ENCODE measurements around the gene PIP. TPM values are rescaled to one million over a fixed set of nuclear protein-coding genes. Genes with fewer than 3 reads are reported as not detected.
"Not testable (repeated sequence)": the region's sequence is repeated elsewhere in the genome, so short reads cannot be mapped to it uniquely, and the experiment has no call there.

The PIP gene
- total and polyA plus RNA-seq, 4 donors, result 1.5 to 43.4 (median 36.2) TPM

DNA sequence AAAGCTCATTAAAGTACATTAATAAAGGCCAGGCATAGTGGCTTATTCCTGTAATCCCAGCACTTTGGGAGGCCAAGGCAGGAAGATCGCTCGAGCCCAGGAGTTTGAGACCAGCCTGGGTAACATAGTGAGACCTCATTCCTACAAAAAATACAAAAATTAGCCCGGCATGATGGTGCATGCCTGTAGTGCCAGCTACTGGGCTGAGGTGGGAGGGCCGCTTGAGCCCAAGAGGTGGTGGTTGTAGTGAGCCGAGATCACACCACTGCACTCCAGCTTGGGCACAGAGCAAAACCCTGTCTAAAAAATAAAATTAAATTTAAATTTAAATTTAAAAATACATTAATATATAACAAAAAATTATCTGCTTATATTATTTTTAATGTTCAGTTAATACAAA is 44.3 kb downstream of the PIP start:
- 94 to 96% methylated on average over 5 of the region's 5 CpGs for WGBS, 2 donors
- Histone ChIP-seq H3K9me3 (ENCODE audit: control insufficient read depth in 4 of 4, insufficient read depth in 3 of 4, low read length in 3 of 4) (peaks cover 0 to 11% (median 2%) of the 10 kb centered on the region in 4 donors), H3K4me3 (no peak overlapping the region), H3K36me3 (ENCODE audit: control insufficient read depth in 4 of 4, insufficient read depth in 4 of 4, low read length in 4 of 4) (no peaks in the 10 kb centered on the region), H3K27ac (ENCODE audit: low read depth in 1 of 2, low read length in 1 of 2) (no peak overlapping the region), H3K9ac (ENCODE audit: insufficient read depth in 1 of 2, low read length in 2 of 2) (no peak overlapping the region), H3K27me3 (ENCODE audit: control insufficient read depth in 3 of 3, insufficient read depth in 3 of 3, low read length in 2 of 3) (no peaks in the 10 kb centered on the region), H3K4me1 (ENCODE audit: control insufficient read depth in 5 of 5, insufficient read depth in 5 of 5, low read length in 5 of 5) (no peaks in the 10 kb centered on the region)
- TF ChIP-seq, protein P1, sequence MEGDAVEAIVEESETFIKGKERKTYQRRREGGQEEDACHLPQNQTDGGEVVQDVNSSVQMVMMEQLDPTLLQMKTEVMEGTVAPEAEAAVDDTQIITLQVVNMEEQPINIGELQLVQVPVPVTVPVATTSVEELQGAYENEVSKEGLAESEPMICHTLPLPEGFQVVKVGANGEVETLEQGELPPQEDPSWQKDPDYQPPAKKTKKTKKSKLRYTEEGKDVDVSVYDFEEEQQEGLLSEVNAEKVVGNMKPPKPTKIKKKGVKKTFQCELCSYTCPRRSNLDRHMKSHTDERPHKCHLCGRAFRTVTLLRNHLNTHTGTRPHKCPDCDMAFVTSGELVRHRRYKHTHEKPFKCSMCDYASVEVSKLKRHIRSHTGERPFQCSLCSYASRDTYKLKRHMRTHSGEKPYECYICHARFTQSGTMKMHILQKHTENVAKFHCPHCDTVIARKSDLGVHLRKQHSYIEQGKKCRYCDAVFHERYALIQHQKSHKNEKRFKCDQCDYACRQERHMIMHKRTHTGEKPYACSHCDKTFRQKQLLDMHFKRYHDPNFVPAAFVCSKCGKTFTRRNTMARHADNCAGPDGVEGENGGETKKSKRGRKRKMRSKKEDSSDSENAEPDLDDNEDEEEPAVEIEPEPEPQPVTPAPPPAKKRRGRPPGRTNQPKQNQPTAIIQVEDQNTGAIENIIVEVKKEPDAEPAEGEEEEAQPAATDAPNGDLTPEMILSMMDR (IDR thresholded peaks at IDR 0.05; ENCODE audit: control extremely low read depth, extremely low read depth), result no peak
- DNase-seq (no peak), ATAC-seq (ENCODE audit: insufficient read depth, low FRiP score) (no peak)

- Histone ChIP-seq H3K4me3 (no peak overlapping the region), H3K4me1 (ENCODE audit: control insufficient read depth in 5 of 5, insufficient read depth in 5 of 5, low read length in 5 of 5) (no peaks in the 10 kb centered on the region), H3K9ac (ENCODE audit: insufficient read depth in 1 of 2, low read length in 2 of 2) (no peak overlapping the region), H3K27ac (ENCODE audit: low read depth in 1 of 2, low read length in 1 of 2) (no peak overlapping the region), H3K9me3 (ENCODE audit: control insufficient read depth in 4 of 4, insufficient read depth in 3 of 4, low read length in 3 of 4) (peaks cover 0 to 11% (median 2%) of the 10 kb centered on the region in 4 donors), H3K27me3 (ENCODE audit: control insufficient read depth in 3 of 3, insufficient read depth in 3 of 3, low read length in 2 of 3) (no peaks in the 10 kb centered on the region), H3K36me3 (ENCODE audit: control insufficient read depth in 4 of 4, insufficient read depth in 4 of 4, low read length in 4 of 4) (no peaks in the 10 kb centered on the region)
- ATAC-seq (ENCODE audit: insufficient read depth, low FRiP score), result no peak
- TF ChIP-seq, protein P1 (IDR thresholded peaks at IDR 0.05; ENCODE audit: control extremely low read depth, extremely low read depth), result no peak
- no peak for DNase-seq
- 88 to 95% methylated on average over 2 of the region's 2 CpGs for WGBS, 2 donors
These were observed 45.7 kb downstream of the PIP start for GRCh38 chr7:143177374-143178119.

DNA sequence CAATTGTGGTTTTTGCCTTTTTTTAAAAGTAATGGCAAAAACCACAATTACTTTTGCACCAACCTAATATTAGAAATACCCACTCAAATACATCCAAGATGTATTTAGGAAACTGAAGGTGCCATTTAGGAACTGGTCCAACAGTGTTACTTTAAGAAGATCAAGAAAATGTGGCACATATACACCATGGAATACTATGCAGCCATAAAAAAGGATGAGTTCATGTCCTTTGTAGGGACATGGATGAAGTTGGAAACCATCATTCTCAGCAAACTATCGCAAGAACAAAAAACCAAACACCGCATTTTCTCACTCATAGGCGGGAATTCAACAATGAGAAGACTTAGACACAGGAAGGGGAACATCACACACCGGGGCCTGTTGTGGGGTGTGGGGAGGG is 48.9 kb downstream of the PIP start:
- not testable (repeated sequence) for H3K9ac ChIP-seq (ENCODE audit: insufficient read depth in 1 of 2, low read length in 2 of 2); DNase-seq; H3K36me3 ChIP-seq (ENCODE audit: control insufficient read depth in 4 of 4, insufficient read depth in 4 of 4, low read length in 4 of 4); H3K4me1 ChIP-seq (ENCODE audit: control insufficient read depth in 5 of 5, insufficient read depth in 5 of 5, low read length in 5 of 5); H3K4me3 ChIP-seq; ATAC-seq (ENCODE audit: insufficient read depth, low FRiP score); H3K27me3 ChIP-seq (ENCODE audit: control insufficient read depth in 3 of 3, insufficient read depth in 3 of 3, low read length in 2 of 3); H3K27ac ChIP-seq (ENCODE audit: low read depth in 1 of 2, low read length in 1 of 2)
- H3K9me3 ChIP-seq (ENCODE audit: control insufficient read depth in 4 of 4, insufficient read depth in 3 of 4, low read length in 3 of 4), result peaks cover 0 to 11% (median 3%) of the 10 kb centered on the region in 4 donors
- WGBS, 2 donors, result 94 to 98% methylated on average over 4 of the region's 4 CpGs

DNA sequence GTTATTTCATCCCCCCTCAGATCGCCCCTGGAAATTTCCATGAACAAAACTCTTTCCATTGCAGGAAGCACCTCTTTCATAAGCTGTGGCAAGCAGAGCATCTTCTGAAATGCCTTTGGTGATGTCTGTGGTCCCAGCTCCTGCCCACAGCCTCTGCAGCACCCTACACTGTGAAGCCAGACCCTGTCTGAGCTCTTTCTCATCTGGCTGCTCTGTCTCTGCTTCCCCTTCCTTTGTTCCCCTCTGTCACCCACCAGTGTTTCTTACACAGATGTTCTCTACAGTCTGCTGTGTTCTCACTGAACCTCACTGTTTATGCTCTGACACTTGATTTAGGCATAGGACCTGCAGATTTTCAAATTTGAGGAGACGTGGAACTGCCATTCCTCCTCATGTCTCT is 49.5 kb downstream of the PIP start:
- Histone ChIP-seq H3K4me3 (no peak overlapping the region), H3K36me3 (ENCODE audit: control insufficient read depth in 4 of 4, insufficient read depth in 4 of 4, low read length in 4 of 4) (no peaks in the 10 kb centered on the region), H3K9me3 (ENCODE audit: control insufficient read depth in 4 of 4, insufficient read depth in 3 of 4, low read length in 3 of 4) (peaks cover 0 to 11% (median 3%) of the 10 kb centered on the region in 4 donors), H3K9ac (ENCODE audit: insufficient read depth in 1 of 2, low read length in 2 of 2) (no peak overlapping the region), H3K27me3 (ENCODE audit: control insufficient read depth in 3 of 3, insufficient read depth in 3 of 3, low read length in 2 of 3) (peaks cover 0 to 8% (median 0%) of the 10 kb centered on the region in 3 donors), H3K27ac (ENCODE audit: low read depth in 1 of 2, low read length in 1 of 2) (no peak overlapping the region), H3K4me1 (ENCODE audit: control insufficient read depth in 5 of 5, insufficient read depth in 5 of 5, low read length in 5 of 5) (no peaks in the 10 kb centered on the region)
- TF ChIP-seq, protein P1 (IDR thresholded peaks at IDR 0.05; ENCODE audit: control extremely low read depth, extremely low read depth), result no peak
- ATAC-seq (ENCODE audit: insufficient read depth, low FRiP score), result no peak
- no peak for DNase-seq
- WGBS, 2 donors, result 83 to 90% methylated on average over 2 of the region's 2 CpGs

Measured in lung (tissue), 12 donors.